Measurements from ENCODE around the gene PSMB7.

The PSMB7 gene

GRCh38 chr9:124352616-124353015 lies 62.6 kb downstream of the PSMB7 start:
- H3K36me3 Mint-ChIP-seq = peaks cover 62% of the 10 kb centered on the region
- no peak overlapping the region for H3K4me3 Mint-ChIP-seq
- no peaks in the 10 kb centered on the region for H3K27me3 Mint-ChIP-seq
- no peak for ATAC-seq
- H3K9me3 Mint-ChIP-seq = no peaks in the 10 kb centered on the region
- peaks cover 8% of the 10 kb centered on the region for H3K4me1 Mint-ChIP-seq
- peak overlapping the region; percentile 40 for H3K27ac Mint-ChIP-seq

DNA sequence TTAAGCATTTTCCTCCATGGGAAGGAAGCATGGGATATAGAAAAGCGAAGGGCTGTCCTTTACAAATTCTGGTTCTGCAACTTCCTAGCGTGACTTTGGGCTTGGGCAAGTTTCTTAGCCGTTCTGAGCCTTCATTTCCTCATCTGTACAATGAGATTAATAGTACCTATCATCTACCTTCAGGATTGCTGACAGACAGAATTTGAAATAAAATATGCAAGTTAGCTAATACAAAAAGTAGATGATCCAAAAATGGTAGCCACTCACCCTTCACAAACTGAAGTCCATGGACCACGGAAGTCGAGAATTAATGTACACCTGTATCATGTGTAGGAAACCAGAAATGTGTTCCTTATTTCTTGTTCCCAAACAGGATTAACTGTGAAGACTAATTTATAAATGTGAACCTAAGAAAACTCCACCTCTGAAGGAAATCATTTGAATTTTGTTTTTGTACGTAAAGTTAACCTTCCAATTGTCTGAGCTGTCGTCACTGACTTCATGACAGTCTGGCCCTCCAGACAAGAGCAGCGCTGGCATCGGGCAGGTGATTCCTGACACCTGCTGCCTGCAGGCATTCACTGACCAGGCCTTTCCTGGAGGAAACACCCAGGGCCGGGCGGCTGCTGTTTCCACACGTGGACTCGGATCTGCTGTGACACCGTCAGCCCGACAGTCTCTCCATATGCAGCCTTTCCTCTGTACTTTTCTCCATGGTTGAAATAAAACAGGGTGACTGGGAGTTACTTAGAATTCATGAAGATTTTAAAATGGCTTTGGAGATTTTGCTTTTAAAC lies 63.4 kb downstream of the PSMB7 start:
- no peak for ATAC-seq
- Mint-ChIP-seq H3K4me3 (no peak overlapping the region), H3K9me3 (no peaks in the 10 kb centered on the region), H3K27me3 (no peaks in the 10 kb centered on the region), H3K4me1 (peaks cover under 1% of the 10 kb centered on the region), H3K36me3 (peaks cover 64% of the 10 kb centered on the region), H3K27ac (no peak overlapping the region)

DNA sequence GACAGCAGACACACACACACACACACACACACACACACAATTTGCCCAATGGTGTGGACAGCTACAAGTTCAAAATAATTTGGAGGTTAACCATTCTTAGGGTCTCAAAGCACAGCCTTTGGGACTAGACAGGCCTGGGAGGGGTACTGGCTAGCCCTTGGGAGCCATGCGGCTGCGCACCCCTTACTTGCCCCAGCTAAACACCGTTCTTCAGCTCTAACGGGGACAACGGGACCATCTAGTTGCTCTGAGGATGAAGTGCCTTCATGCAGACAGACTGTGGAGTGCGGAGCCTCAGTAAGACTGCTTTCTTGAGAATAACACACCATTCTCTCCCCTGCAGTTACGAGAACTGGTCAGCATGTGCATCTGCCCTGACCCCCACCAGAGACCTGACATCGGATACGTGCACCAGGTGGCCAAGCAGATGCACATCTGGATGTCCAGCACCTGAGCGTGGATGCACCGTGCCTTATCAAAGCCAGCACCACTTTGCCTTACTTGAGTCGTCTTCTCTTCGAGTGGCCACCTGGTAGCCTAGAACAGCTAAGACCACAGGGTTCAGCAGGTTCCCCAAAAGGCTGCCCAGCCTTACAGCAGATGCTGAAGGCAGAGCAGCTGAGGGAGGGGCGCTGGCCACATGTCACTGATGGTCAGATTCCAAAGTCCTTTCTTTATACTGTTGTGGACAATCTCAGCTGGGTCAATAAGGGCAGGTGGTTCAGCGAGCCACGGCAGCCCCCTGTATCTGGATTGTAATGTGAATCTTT lies 64.6 kb downstream of the PSMB7 start:
- no peaks in the 10 kb centered on the region for H3K9me3 Mint-ChIP-seq
- no peak overlapping the region for H3K27ac Mint-ChIP-seq
- no peak overlapping the region for H3K4me3 Mint-ChIP-seq
- H3K36me3 Mint-ChIP-seq = peaks cover 58% of the 10 kb centered on the region
- H3K4me1 Mint-ChIP-seq = no peaks in the 10 kb centered on the region
- no peaks in the 10 kb centered on the region for H3K27me3 Mint-ChIP-seq
- ATAC-seq = no peak

GRCh38 chr9:124349675-124350493 lies 65.4 kb downstream of the PSMB7 start:
- no peak overlapping the region for H3K4me3 Mint-ChIP-seq
- no peaks in the 10 kb centered on the region for H3K27me3 Mint-ChIP-seq
- H3K27ac Mint-ChIP-seq = no peak overlapping the region
- no peaks in the 10 kb centered on the region for H3K9me3 Mint-ChIP-seq
- H3K36me3 Mint-ChIP-seq = peaks cover 66% of the 10 kb centered on the region
- no peak for ATAC-seq
- H3K4me1 Mint-ChIP-seq = no peaks in the 10 kb centered on the region

- Mint-ChIP-seq H3K4me3 (no peak overlapping the region), H3K4me1 (no peaks in the 10 kb centered on the region), H3K9me3 (no peaks in the 10 kb centered on the region), H3K27me3 (no peaks in the 10 kb centered on the region), H3K27ac (no peak overlapping the region), H3K36me3 (peaks cover 62% of the 10 kb centered on the region)
- ATAC-seq = no peak
Observed at GRCh38 chr9:124349267-124349666, 66.0 kb downstream of the PSMB7 start.

- Mint-ChIP-seq H3K27ac (no peak overlapping the region), H3K9me3 (no peaks in the 10 kb centered on the region), H3K4me3 (no peak overlapping the region), H3K36me3 (peaks cover 66% of the 10 kb centered on the region), H3K27me3 (no peaks in the 10 kb centered on the region), H3K4me1 (no peaks in the 10 kb centered on the region)
- no peak for ATAC-seq
Observed at GRCh38 chr9:124348831-124349230, 66.4 kb downstream of the PSMB7 start.

GRCh38 chr9:124348363-124348762 lies 66.9 kb downstream of the PSMB7 start:
- no peak for ATAC-seq
- peaks cover 67% of the 10 kb centered on the region for H3K36me3 Mint-ChIP-seq
- H3K4me1 Mint-ChIP-seq = no peaks in the 10 kb centered on the region
- H3K27ac Mint-ChIP-seq = no peak overlapping the region
- no peaks in the 10 kb centered on the region for H3K27me3 Mint-ChIP-seq
- H3K9me3 Mint-ChIP-seq = no peaks in the 10 kb centered on the region
- no peak overlapping the region for H3K4me3 Mint-ChIP-seq

GRCh38 chr9:124347968-124348358 lies 67.3 kb downstream of the PSMB7 start:
- no peak overlapping the region for H3K4me3 Mint-ChIP-seq
- peaks cover 68% of the 10 kb centered on the region for H3K36me3 Mint-ChIP-seq
- H3K4me1 Mint-ChIP-seq = no peaks in the 10 kb centered on the region
- no peak for ATAC-seq
- H3K9me3 Mint-ChIP-seq = no peaks in the 10 kb centered on the region
- no peaks in the 10 kb centered on the region for H3K27me3 Mint-ChIP-seq
- H3K27ac Mint-ChIP-seq = no peak overlapping the region

- no peaks in the 10 kb centered on the region for H3K9me3 Mint-ChIP-seq
- H3K36me3 Mint-ChIP-seq = peaks cover 68% of the 10 kb centered on the region
- no peak overlapping the region for H3K27ac Mint-ChIP-seq
- H3K4me1 Mint-ChIP-seq = no peaks in the 10 kb centered on the region
- H3K4me3 Mint-ChIP-seq = no peak overlapping the region
- ATAC-seq = no peak
- no peaks in the 10 kb centered on the region for H3K27me3 Mint-ChIP-seq
Observed at GRCh38 chr9:124347206-124347967, 67.9 kb downstream of the PSMB7 start.

DNA sequence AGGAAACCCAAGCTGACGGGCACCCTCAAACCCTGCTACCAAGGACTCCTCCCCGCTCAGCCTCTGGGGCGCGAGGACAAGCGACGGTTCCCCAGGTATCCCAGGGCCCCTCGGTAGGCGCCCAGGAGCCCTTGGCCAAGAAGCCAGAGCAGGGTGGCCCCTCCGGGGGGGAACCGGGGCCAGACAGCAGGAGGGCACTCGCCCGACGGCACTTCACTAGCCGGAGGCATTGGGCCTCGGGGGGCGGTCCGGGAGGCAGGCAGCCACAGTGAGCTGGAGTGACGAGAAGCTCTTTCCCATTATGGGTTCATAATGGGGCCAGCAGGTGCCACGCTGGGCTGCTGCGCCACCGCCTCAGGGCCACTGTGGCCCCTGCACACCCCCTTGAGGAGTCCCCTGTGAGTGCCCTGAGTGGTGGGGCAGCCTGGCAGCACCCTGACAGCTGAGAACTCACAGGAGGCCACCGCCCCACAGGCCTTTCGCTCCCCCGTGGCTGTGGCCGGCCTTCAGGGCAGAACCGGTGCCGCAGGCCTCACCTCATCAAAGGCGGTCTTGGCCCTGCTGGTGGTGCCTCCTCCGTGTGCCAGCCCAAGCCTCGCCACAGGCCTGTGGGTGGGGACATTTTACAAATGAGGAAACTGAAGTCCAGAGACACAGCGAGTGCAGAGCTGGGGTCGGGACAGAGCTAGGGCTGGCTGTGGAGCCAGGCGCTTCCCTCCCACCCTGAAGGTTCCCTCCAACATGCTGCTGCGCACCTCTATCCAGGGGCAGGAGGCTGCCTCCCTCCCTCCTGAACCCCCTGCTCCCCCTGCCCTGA lies 68.7 kb downstream of the PSMB7 start:
- H3K27me3 Mint-ChIP-seq = no peaks in the 10 kb centered on the region
- H3K4me3 Mint-ChIP-seq = no peak overlapping the region
- H3K27ac Mint-ChIP-seq = no peak overlapping the region
- ATAC-seq = no peak
- H3K36me3 Mint-ChIP-seq = peaks cover 66% of the 10 kb centered on the region
- no peaks in the 10 kb centered on the region for H3K9me3 Mint-ChIP-seq
- no peaks in the 10 kb centered on the region for H3K4me1 Mint-ChIP-seq

DNA sequence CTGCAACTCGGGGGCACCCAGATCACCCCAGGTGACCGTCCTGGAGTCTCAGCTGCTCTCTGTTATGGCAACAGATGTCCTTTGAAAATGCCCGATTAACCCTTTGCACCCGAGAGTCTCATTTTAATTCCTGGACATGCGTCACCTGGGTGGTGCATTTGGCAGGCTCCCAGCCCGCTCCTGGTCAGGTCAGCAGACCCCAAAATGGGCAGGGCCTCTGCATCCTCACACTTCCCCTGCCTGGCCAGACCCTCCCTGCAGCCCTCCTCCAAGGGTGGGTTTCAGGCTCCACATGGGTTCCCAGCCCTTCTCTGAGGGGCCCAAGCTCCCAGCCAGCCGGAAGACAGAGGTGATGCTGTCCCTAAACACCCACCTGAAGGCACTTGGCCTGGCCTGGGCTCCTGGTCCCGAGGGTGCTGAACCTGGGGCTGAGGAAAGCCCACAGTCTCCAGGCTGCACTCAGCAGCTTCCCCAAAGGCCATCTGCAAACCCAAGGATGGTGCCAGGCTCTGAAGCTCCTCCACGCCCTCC lies 69.4 kb downstream of the PSMB7 start:
- H3K4me1 Mint-ChIP-seq = no peaks in the 10 kb centered on the region

GRCh38 chr9:124345063-124345462 lies 70.2 kb downstream of the PSMB7 start:
- Mint-ChIP-seq H3K27ac (no peak overlapping the region), H3K36me3 (peaks cover 64% of the 10 kb centered on the region), H3K27me3 (no peaks in the 10 kb centered on the region), H3K9me3 (no peaks in the 10 kb centered on the region), H3K4me3 (no peak overlapping the region), H3K4me1 (no peaks in the 10 kb centered on the region)
- no peak for ATAC-seq

More for the DNA sequence above, 69.4 kb downstream of the PSMB7 start:
- no peak for ATAC-seq
- no peaks in the 10 kb centered on the region for H3K9me3 Mint-ChIP-seq
- no peak overlapping the region for H3K4me3 Mint-ChIP-seq
- no peak overlapping the region for H3K27ac Mint-ChIP-seq
- no peaks in the 10 kb centered on the region for H3K27me3 Mint-ChIP-seq
- H3K36me3 Mint-ChIP-seq = peaks cover 66% of the 10 kb centered on the region

DNA sequence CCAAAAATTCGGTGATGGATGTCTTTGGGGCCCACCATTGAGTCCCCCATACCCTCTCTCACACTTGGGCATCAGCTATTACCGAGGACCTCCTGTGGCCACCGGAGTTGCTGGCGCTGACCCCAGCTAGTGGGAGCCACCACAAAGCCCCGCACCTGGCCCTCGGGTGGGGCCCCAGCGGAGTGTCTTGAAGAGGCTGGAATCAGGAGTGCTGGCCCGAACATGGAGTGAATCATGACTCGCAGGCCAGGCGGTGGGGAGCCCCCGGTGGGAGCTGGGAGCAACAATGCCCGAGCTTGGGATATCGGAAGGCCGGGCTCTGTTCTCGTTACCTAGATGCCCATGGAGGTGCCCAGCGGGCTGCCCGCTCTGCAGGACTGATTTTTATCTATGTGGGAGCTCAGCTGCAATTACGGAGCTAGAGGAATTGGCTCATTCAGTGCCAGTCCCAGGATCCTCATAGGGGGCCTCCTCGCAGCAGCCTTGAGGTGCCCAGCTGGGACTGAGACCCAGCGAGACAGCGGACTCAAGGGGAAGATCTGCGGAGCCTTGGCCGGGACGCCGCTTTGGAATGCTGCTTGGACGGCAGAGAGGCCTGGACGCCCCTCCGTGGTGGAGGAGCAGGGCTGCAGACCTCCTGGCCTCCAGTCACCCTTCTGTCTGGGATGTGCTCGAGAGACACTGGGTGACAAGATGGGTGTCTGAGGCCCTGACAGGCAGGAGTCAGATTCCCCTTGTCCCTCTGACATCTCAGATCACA lies 70.8 kb downstream of the PSMB7 start:
- Mint-ChIP-seq H3K27ac (peak overlapping the region; percentile 16), H3K36me3 (peaks cover 70% of the 10 kb centered on the region), H3K4me1 (no peaks in the 10 kb centered on the region), H3K4me3 (no peak overlapping the region), H3K9me3 (no peaks in the 10 kb centered on the region), H3K27me3 (no peaks in the 10 kb centered on the region)
- no peak for ATAC-seq

Data from stimulated activated memory B cell treated with anti-CD40 and anti-IgM and Interleukin-4, amounts not matched to agents 10 μg/mL and 1 μg/mL and 100 μg/mL, for 72 hours (primary cell).